Transverse colon (tissue), 4 donors: Measurements from ENCODE around the gene BCAS2.

Experiments
- POLR2AphosphoS5 ChIP-seq, 3 donors: sonication (generic); formaldehyde crosslinking; IDR thresholded peaks; one replicate each; pipeline ENCODE4 v1.6.1; 2016; ENCODE audit warnings: antibody characterized with exemption in 3 of 3
- TF ChIP-seq, protein P1 (sequence below), 5 experiments: fragments of 200-600 bp in 3 of 5; fragments of 450-650 bp in 2 of 5; sonication (generic) in 3 of 5; IDR thresholded peaks; 1 replicate in 2 of 5; 2 replicates in 3 of 5; pipeline ENCODE4 v1.5.1; 2016 to 2017; ENCODE audit warnings: antibody characterized with exemption in 5 of 5, inconsistent platforms in 3 of 5, mild to moderate bottlenecking in 2 of 5, moderate library complexity in 1 of 5

DNA sequence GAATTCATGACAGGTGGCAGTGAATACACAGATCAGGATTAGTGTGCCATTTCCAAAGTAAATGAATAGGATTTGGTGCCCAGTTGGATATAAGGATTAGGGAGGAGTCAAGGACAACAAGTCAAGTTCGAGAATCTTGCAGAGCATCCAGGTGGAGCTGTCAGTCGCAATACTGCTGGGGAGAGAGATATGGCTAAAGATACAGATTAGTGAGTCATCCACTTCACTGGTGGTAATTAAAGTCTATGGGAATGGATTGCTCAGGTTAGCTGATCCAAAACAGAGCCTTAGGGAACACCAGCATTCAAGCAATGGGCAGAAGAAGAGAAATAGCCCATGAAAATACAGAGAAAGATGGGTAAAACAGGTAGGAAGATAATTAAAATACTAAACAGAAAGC, 26.8 kb downstream of the BCAS2 start:
- no peak for TF ChIP-seq POLR2AphosphoS5 (IDR thresholded peaks at IDR 0.05)
- TF ChIP-seq, protein P1, sequence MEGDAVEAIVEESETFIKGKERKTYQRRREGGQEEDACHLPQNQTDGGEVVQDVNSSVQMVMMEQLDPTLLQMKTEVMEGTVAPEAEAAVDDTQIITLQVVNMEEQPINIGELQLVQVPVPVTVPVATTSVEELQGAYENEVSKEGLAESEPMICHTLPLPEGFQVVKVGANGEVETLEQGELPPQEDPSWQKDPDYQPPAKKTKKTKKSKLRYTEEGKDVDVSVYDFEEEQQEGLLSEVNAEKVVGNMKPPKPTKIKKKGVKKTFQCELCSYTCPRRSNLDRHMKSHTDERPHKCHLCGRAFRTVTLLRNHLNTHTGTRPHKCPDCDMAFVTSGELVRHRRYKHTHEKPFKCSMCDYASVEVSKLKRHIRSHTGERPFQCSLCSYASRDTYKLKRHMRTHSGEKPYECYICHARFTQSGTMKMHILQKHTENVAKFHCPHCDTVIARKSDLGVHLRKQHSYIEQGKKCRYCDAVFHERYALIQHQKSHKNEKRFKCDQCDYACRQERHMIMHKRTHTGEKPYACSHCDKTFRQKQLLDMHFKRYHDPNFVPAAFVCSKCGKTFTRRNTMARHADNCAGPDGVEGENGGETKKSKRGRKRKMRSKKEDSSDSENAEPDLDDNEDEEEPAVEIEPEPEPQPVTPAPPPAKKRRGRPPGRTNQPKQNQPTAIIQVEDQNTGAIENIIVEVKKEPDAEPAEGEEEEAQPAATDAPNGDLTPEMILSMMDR (IDR thresholded peaks at IDR 0.05): no peak
